Activated gamma-delta T cell treated with anti-CD3 and anti-CD28 coated beads, Interleukin-2, amount 50 U/mL, for 16 hours (primary cell): ENCODE measurements around the gene CTF1.

Experiments
- DNase-seq: peaks from one replicate; pipeline ENCODE4 v3.0.0-alpha.2; 2020; ENCODE audit warnings: low read depth

Gene CTF1

DNA sequence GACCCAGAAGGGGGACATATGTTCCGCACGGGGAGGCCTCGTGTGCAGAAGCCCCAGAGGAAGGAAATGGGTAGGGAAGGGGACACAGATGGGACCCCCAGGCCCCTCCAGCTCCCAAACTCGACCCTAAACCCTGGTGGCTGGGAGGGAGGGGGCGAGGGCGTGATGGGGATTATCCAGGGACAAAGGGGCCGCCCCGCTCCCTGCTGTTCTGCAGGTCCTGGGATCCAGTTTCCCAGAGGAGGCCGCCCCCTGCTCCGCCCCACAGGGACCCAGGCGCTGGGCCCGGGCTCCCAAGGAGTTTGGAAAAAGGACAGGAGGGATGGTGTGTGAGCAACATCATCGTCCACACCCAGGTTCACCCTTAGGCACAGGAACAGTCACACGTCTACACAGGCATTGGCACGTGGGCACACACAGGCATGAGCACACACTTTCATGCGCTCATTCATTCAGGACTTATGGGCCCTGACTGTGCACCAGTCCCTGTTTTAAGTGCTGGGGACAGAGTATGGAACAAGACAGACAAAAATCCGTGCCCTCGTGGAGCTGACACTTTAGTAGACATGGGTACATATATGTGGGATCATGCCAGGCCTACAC is 14.1 kb downstream of the CTF1 start:
- DNase-seq: no peak

DNA sequence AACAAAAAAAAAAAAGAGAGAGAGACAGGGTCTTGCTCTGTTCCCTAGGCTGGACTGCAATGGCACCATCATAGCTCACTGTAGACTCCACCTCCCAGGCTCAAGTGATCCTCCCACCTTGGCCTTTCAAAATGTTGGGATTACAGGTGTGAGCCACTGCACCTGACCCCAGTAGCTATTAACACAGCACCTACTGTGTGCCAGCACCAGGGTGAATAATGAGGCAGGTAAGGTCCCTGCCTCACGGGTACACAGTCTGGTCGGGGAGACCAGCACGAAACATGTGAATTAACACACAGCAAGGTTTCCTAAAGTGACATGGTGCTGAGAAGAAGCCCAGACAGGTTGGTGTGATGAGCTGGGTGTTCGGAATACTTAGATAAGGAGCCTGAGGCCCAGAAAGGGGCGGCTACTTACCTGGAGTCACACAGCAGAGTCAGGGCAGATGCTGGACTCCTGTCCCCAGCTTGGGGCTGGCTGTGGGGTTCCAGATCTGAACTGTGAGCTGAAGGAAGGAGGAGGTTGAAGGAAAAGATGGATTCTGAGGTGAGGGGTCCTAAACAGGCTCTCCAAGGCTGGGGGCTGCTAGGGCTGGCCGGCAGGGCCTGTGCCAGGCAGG is 16.5 kb downstream of the CTF1 start:
- no peak for DNase-seq

DNA sequence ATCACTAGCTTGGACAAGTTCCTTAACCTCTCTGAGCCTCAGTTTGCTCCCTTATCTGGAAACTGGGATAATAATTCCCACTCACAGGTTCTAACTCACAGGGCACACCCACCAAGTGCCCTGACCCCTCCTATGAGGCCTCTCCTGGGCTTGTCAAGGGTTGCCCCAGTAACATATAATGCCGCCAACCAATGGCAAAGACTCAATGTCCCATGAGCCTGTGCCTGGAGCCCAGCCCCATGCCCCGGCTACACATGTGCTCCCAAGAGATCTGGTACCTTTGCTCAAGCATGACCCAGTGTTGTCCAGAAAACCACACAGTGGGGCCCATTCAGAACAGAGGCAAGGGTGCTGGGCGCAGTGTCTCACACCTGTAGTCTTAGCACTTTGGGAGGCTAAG is 18.4 kb downstream of the CTF1 start:
- no peak for DNase-seq

DNA sequence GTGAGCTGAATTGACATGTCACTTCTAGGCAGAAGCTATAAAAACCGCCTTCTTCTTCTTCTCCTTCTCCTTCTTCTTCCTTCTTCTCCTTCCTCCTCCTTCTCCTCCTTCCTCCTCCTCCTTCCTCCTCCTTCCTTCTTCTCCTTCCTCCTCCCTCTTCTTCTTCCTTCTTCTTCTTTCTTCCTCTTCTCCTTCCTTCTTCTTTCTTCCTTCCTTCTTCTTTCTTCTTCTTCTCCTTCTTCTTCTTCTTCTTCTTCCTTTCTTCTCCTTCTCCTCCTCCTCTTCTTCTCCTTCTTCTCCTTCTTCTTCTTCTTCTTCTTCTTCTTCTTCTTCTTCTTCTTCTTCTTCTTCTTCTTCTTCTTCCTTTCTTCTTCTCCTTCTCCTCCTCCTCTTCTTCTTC is 22.2 kb downstream of the CTF1 start:
- DNase-seq: no peak

DNA sequence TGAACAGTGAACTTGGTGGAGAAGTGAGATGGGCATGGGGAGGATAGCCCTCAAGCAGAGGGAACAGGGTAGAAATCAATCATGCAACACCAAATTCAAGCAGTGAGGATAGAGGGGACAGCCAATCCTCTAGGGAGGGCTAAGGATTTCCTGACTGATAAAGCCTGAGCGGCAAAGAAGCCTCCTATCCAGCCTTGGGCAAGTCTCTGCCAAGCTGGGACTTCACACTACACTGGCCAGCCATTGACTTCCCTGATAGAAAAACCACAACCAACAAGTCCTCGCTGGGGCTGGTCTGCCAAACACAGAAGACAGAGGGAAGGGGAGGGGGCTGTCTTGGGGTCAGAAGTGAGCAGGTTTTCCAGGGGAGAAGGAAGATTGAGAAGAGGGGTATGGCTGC is 24.5 kb downstream of the CTF1 start:
- DNase-seq: no peak

DNA sequence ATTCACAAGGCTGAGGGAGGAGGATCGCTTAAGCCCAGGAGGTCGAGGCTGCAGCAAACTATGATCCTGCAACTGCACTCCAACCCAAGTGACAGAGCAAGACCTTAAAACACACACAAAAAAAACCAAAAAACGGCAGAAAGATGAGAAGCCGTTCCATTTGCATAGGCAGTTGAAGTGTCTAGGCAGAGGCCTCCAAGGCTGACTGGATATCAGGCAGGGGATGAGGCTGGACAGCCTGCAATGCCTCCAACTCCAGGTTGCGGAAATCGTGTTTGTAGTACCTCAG is 25.0 kb downstream of the CTF1 start:
- no peak for DNase-seq

DNA sequence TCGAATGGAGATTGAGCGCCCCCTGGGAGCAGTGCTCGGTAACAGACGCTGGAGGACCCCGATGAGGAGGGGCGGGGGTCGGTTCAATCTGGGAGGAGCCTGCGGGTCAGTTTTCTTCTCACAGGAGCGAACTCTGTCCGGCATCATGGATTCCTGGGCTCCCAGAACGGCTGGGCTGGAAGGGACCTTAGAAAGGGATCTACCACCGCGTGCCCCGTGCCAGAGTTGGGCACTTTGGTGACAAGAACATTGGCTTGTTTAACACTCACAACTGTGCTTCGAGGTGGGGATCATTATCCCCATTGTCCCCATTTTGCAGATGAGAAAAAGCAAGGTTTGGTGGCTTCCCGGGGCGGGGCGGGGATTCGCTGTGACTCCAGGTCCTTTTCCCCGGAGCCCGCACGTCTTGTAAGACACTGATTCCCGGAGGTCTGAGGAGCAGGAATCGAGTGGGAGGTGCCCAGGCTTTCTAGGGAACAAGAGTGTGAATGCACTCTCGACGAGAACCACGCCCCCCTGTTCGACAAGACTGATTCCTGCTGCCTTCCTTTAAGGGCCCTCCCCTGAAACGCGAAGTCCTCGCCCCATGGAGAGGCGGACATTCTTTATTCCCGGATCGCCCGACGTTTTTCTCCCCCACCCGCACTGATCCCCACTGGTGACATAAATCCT is 25.5 kb downstream of the CTF1 start:
- peak; percentile 87 for DNase-seq

DNA sequence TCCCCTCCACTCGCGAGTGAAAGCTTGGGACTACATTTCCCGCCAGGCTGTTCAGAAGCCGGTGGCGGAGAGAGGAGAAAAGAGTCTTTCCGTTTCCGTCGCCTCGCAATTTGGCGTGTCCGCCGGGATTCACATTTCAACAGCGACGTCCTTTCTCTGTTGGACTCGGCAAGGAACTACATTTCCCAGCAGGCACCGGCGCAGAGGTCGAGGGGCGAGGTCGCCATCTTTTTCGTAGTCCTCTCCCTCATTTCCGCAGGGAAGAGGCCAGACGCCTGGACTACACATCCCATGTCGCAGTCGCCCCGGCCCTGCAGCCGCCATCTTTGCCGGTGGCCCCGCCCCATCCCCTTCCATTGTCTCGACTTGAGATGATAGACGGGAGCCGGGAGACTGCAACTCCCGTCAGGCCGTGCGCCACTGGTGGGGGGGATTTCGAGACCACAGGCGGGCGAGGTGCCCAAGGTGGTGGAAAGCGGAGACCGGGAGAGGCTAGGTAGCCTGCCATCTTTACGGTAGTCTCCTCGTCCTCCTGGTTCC is 26.1 kb downstream of the CTF1 start:
- DNase-seq: peak; percentile 99

DNA sequence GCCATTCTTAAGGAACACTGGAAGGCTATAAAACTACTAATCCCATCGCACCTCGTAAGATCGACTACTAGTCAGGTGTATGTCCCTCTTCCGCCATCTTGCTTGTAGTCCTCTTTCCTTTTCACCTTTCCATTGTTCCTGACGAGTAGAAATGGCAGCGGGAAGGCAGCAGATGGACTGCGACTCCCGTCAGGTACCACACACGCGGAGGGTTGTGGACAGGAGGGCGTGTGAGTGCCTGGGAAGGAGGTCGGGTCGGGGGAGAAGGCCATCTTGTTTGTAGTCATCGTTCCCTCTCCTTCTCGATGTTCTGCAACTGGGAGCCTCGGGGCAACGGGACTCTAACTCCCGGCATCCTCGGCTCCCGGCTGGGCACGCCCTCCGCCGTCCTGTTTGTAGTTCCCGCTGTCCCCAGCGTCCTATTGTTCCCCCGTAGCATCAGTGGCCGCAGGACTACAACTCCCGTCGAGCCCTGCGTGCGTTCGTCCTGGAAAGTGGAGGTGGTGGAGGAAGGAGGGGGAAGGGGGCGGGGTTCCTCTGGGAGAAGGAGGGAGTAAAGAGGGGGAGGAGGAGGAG is 26.6 kb downstream of the CTF1 start:
- DNase-seq: peak; percentile 94

DNA sequence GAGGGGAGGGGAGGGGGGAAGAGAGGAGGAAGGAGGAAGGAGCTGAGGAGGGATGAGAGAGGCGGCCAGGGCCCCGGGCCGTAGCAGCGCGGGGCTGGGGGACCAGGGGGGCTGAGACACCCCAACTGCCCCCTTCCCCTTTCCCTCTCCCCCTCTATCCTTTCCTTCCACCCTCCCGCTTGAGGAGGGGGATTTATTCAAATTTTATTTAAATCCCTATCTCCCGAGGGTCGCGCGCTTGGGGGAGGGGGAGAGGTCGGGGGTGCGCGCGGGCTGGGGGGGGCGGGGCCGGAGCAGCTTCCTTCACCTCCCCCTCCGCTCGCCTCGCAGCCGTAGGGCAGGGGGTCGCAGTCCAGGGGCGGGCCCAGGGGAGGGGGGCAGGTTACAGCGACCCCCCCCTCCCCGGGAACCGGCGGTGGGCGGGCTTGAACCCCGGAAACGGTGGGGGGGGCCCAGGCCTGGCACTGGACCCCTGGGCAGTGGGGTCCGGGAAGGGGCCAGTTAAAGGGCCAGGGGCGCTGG is 27.2 kb downstream of the CTF1 start, which contains the start of gene FBXL19:
TSS of gene FBXL19 (plus strand) at position 19 of the 522 bp plus-strand sequence. CDS start 2,183 bp downstream, outside the sequence.
- no peak for DNase-seq

DNA sequence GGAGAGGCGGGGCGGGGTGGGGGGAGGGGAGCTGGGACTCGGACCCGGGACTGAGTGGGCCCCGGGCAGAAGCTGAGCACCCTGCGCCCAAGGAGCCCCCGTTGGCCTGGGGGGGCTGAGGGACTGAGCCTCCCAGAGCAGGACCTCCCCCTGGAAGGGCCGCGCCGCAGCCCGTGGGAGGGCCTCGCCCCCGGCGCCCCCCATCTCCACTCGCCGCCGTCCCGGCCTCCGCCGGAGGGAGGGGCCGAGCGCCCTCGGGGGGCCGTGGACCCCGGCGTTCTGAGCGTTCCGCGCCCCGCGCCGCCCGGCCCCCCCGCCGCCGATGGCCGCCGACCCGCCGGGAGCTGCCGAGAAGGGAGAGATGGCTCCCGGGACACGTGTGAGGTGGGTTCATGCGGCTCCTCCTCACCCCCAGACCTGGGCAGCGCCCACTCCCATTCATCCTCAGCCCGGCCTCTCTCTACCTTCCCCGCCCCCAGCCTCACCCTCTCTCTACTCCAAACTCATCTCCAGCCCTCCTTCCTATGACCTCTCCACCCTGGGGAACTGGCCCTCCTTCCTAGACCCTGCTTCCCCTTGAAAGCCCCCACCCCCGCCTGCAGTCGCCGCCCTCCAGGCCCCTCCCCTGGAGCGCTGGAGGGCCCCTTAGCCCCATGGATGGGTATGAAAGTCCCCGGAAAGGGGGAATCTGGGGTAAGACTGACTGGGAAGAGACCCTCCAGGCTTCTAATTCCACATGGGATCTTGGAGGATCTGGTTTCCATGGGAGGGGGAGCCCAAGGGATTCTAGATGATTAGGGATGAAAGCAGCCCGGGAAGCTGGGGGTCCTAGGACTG is 27.9 kb downstream of the CTF1 start:
- DNase-seq: no peak

DNA sequence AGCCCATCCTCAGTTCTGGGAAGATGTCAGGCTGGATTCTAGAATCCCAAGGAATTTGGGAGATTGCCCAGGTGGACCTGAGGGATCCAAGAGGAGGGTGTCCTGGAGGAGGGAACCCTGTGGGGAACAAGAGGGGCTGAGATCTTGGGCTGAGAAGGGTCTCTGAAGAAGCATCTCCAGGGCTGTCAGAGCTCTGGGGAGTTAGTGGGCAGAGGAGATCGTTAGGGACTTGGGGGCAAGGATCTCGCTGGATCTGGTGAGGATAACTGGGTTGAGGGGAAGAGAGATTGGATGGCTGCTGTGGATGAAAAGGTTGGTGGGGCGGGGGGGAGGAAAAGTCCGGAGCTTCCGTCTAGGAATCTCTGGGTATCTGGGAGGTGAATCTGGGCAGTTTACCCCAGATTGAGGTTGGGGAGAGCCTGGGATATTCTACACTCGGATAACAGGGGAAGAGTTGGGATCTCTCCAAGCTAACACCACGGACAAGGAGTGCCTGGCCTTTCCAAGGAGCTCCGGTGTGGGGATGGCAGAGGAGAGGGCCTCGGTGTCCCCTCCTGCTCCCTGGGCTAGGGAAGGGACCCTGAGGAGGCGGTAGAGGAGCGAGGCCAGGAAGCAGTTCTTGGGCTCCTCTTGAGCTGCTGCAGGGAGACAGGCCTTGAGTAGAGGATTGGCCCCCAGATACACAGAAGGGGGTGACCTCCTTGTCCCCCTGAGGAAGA is 28.7 kb downstream of the CTF1 start:
- no peak for DNase-seq

DNA sequence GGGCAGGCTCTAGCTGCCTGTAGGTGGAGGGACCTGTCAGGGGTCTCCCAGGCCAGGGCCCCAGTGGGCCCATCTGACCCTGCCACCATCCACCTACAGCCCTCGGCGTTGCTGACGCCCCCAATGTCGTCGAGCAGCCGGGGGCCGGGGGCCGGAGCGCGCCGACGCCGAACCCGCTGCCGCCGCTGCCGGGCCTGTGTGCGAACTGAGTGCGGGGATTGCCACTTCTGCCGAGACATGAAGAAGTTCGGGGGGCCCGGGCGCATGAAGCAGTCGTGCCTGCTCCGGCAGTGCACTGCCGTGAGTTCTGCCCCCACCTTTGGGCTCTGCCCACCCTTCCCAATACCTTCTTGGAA is 29.2 kb downstream of the CTF1 start:
- no peak for DNase-seq

DNA sequence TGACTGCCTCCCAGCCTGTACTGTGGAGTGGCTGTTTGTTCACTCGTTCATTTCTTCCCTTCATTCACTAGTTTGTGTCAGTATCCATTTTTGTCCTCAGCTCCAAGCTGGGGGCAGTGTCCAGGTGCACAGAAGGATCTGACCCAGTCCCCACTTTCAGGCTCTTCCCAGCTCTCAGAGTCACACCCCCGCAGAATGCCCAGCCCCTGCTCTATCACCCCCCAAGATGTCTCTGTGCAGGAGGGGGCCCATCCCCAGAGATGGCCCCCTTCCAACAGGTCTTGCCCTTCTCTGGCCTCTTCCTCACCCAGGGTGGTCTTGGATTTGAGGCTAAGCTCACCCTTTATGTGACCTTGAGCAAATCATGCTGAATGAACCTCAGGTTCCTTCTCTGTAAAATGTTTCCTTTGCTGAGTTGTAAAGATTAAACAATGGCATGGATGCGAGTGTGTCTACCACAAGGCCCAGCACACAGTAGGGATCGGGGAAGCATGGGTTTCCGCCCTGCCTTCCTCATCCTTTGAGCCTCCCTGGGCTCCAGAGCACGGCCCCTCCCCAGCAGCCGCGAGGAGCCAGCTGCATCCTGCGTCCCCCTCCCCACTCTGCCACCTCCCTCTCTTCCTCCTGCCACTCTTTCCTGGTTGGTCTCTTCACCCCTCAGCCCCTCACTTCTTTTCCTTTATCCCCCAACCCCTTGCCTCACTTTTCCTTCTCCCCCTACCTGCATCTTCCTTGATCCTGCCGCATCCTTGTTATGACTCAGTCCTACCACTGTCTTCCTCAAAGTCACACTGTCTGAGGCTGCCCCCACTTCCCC is 29.8 kb downstream of the CTF1 start:
- no peak for DNase-seq

DNA sequence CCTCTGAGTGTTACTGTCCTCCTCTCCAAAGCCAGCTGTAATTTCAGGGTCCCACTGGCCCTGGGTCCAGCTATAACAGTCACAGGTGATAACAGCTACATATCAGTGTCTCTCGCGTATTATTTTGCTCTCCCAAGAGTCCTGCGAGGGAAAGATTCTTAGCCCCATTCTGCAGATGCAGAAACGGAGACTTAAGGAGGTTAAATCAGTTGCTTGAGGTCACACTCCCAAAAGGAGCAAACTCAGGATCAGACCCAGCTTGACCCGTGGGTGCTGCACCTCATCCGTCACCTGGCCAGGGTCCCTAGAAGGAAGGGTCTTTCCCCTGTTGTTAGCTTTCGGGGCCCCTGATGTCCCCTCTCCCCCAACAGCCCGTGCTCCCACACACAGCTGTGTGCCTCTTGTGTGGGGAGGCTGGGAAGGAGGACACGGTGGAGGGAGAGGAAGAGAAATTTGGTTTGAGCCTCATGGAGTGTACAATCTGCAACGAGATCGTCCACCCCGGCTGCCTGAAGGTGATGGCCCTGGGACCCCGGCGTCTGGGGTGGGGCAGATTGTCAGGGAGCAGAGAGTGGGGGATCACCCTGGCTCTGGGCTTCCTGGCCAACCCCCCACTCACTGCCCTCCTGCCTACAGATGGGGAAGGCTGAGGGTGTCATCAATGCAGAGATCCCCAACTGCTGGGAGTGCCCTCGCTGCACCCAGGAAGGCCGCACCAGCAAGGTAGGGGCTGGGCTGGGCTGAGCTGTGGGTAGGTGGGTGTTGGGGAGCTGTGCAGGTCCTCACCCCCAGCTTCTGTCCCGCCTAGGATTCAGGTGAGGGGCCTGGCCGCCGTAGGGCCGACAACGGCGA is 30.7 kb downstream of the CTF1 start:
- no peak for DNase-seq

DNA sequence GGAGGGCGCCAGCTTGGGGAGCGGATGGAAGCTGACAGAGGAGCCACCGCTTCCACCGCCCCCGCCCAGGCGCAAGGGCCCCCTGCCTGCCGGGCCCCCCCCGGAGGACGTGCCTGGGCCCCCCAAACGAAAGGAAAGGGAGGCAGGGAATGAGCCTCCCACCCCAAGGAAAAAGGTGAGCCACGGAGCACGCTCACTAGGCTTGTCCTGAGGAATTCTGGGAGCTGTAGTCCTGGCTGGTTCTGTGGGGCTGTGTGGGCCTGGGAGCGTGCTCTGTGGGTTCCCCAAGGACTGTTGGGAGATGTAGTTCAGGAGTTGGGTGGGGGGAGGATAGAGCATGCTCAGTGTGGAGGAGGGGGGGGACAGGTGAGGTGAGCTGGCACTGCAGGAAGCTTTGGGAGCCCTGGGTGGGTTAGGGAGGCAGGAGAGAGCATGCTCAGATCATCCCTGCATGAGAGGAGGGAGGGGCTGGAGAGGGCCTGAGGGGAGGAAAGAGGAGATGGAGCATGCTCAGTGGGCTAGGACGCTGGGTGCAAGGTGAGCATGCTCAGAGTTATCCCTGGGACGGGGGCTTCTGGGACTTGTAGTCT is 31.5 kb downstream of the CTF1 start:
- no peak for DNase-seq

DNA sequence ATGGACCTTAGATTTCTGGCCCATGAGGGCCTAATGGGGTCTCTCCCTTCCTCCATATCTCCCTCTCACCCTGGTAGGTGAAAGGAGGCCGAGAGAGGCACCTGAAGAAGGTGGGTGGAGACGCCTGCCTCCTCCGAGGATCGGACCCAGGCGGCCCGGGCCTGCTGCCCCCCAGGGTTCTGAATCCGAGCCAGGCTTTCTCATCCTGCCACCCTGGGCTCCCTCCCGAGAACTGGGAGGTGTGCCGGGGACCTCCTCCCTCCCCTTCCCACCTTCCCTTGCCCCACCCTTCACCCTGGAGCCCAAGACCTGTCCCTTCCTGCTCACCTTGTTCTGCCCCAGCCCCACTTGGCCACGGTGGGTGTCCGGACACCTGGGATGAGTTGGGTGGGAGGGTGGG is 32.0 kb downstream of the CTF1 start:
- no peak for DNase-seq

DNA sequence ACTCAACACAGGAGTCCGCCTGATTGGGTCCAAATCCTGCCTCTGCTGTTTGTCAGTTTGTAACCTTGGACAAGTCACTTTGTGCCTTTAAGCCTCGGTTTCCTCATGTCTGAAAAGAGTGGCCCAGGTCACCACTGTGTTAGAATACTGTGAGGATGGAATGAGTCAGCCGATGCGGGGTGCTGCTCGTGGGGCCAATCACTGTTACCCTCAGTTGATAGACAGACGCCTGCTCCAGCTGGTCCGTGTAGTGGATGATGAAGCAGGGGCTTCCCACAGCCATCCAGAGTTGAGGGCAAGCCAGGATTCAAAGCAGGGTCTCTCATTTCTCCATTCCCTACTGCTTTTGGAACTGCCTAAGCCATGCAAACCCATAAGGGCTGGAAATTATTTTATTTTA is 32.8 kb downstream of the CTF1 start:
- DNase-seq: no peak

DNA sequence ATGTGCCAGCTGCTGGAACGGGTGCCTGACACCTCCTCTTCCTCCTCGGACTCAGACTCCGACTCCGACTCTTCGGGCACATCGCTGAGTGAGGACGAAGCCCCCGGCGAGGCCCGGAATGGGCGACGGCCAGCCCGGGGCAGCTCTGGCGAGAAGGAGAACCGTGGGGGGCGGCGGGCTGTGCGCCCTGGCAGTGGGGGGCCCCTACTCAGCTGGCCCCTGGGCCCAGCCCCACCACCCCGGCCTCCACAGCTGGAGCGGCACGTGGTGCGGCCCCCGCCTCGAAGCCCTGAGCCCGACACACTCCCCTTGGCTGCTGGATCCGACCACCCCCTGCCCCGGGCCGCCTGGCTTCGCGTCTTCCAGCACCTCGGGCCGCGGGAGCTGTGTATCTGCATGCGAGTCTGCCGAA is 33.8 kb downstream of the CTF1 start:
- DNase-seq: no peak
